NB4 (cell line): ENCODE measurements around the gene TUBA3D.
"Not testable (repeated sequence)": the region's sequence is repeated elsewhere in the genome, so short reads cannot be mapped to it uniquely, and the experiment has no call there.

Experiments used
- POLR2A ChIP-seq: IDR thresholded peaks from 2 replicates; pipeline ENCODE4 v1.6.1; 2011; ENCODE audit warnings: mild to moderate bottlenecking; ENCODE audit not compliant: insufficient read length; ENCODE audit errors: extremely low read depth
- TF ChIP-seq, protein P1 (sequence below): IDR thresholded peaks from one replicate; pipeline ENCODE4 v1.5.1; 2012; ENCODE audit warnings: low read depth, low read length

DNA sequence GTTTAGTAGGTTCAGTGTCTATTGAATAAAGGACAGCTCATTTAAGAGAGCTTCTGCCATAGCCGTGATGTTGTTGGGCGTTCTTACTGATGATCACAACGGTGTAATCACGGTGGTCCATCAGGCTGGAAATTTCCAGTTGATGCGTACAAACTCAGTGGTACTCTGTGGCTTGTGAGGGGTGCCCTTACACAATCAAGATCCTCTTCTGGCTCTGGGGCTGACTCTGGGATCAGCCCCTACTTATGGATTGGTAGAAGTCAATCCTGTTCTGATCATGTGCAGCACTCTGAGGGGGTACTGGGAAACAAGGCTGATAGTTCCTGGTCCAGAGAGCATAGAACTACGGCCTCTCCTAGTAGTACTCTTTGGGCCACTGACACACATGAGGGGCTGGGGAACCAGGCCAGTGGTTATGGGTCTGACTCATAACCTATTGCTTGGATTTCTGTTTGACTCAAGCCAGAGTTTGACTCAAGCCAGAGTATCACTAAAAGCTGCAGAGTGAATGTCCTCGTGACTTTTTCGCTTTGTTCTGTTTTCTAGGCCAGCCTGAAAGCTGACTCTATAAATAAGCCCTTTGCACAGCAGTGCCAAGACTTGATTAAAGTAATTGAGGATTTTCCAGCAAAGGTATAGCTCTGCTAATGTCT, 22.5 kb downstream of the TUBA3D start:
- TF ChIP-seq, protein P1, sequence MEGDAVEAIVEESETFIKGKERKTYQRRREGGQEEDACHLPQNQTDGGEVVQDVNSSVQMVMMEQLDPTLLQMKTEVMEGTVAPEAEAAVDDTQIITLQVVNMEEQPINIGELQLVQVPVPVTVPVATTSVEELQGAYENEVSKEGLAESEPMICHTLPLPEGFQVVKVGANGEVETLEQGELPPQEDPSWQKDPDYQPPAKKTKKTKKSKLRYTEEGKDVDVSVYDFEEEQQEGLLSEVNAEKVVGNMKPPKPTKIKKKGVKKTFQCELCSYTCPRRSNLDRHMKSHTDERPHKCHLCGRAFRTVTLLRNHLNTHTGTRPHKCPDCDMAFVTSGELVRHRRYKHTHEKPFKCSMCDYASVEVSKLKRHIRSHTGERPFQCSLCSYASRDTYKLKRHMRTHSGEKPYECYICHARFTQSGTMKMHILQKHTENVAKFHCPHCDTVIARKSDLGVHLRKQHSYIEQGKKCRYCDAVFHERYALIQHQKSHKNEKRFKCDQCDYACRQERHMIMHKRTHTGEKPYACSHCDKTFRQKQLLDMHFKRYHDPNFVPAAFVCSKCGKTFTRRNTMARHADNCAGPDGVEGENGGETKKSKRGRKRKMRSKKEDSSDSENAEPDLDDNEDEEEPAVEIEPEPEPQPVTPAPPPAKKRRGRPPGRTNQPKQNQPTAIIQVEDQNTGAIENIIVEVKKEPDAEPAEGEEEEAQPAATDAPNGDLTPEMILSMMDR = not testable (repeated sequence)
- TF ChIP-seq POLR2A = not testable (repeated sequence)
